ENCODE results near the gene STX3. TPM values are rescaled to one million over a fixed set of nuclear protein-coding genes. Genes with fewer than 3 reads are reported as not detected.

STX3 gene
- total RNA-seq = 11.5 and 20.2 TPM in 2 replicates

DNA sequence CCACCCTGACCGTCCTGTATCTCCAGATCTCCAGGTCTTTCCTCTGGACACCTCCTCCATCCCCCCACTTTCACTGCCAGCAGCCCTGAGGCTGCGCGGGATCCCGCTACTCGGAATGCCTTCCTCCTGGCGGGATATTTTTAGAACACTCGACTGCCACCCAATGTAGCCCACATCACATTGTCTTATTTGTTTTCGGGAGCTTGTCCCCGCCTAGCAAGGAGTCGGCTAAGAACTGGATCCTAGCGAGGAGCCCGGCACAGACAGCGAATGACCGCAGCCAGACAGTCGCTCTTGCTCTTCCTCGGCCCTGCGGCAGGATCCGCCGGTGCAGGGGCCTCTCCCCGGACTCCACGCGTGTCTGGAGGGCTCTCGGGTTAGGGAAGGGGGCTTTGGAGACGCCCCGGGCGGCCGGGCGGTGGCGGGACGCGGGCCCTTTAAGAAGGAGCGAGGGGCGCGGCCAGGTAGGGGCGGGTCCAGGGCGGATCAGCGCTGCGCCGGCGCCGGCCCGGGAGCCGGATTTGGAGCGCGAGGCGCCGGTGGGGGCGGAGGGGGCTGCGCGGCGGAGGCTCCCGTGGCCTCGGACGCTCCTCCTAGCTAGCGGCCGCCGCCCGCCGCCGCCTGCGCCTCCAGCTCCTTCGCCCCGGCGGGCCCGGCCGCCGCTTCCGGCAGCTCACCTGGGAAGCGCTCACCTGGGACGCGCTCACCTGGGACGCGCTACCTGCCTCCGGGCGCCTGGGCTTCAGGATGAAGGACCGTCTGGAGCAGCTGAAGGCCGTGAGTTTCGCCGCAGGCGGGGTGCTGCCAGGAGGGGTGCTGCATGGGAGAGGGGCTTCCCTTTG lies at the start of gene STX3:
TSS of gene STX3 (plus strand) at position 518 of the 842 bp plus-strand sequence. CDS start at position 748, 230 bp downstream.

GRCh38 chr11:59713745-59714144 lies 41.4 kb upstream of the STX3 start, which contains the start of gene OR10V1:
OR10V1 (minus strand) TSS chr11:59713845; CDS start chr11:59713845, 0 bp downstream.

DNA sequence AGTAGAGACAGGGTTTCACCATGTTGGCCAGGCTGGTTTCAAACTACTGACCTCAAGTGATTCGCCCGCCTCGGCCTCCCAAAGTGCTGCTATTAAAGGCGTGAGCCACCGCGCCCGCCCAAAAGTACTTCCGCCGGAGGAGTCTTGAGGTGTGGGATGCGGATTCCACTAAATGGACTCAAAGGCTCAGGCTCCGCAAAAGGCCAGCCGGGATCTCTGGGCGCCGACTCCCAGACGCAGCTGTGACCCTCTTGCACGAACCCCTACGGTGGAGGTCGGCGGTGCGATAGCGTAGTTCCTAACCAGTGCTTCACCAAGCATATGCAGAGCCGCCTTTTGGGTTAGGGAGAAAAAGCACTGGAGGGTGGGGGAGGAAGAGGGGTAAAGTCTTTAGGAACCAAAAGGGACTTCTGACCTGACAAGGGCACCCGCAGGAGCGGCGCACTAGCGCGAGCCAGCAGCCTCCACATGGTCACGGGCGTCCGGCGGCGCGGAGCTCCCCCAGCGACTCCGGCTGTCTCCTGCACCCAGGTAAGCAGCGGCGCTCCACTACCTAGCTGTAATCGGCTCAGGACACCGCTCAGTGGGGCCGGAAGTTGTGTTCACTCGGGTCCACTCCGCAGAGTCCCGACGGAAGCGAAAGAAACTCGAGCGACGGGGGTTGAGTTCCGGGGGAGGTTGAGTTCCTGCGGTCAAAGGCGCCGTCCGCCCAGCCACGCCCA lies 55.2 kb downstream of the STX3 start, which contains the start of gene MRPL16:
TSS of gene MRPL16 (minus strand) at position 590 of the 722 bp plus-strand sequence. CDS start at position 470, 120 bp downstream.

DNA sequence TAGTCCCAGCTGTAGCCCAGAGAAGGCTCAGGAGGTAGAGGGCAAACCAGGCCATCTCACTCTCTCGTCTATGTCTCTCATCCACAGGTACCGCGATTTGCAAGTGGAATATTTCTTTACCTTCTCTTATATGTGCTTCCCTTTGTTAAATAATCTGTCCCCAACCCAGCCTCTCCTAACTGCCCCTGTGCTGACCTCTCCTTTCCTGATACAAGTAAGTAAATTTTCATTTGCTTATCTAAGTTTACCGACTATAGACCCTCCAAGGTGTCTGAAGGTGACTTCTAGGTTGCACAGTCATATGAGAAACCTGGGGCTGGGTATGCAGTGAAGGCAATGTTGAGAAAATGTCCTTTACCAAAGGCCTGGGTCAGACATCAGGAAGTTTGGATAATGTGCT lies 90.2 kb downstream of the STX3 start, which contains the start of gene CBLIF:
TSS of gene CBLIF (minus strand) at position 101 of the 400 bp plus-strand sequence. CDS start at position 55, 46 bp downstream.

Other genes with a start within 250 kb of the STX3 start
- not detected in 2 replicates for gene OR4D9, start 243.8 kb upstream of the STX3 start, total RNA-seq
- 43.5 and 49.1 TPM in 2 replicates for gene OSBP, start 139.6 kb upstream of the STX3 start, total RNA-seq
- 9.9 and 13.8 TPM in 2 replicates for gene PATL1, start 86.3 kb upstream of the STX3 start, total RNA-seq
- not detected in 2 replicates for gene OR10V1, start 41.5 kb upstream of the STX3 start, total RNA-seq
- 25.7 and 26.9 TPM in 2 replicates for gene MRPL16, start 55.4 kb downstream of the STX3 start, total RNA-seq
- gene CBLIF, start 90.1 kb downstream of the STX3 start, total RNA-seq = not detected in 2 replicates
- not detected in 2 replicates for gene TCN1, start 111.1 kb downstream of the STX3 start, total RNA-seq
- gene OOSP3, start 123.4 kb downstream of the STX3 start, total RNA-seq = not detected in 2 replicates
- gene OOSP1, start 183.1 kb downstream of the STX3 start, total RNA-seq = not detected in 2 replicates
- not detected in 2 replicates for gene OOSP4A, start 208.7 kb downstream of the STX3 start, total RNA-seq